Aortic smooth muscle cell (primary cell): ENCODE data around the gene PRKCA. TPM values are rescaled to one million over a fixed set of nuclear protein-coding genes. Genes with fewer than 3 reads are reported as not detected.

ENCODE experiments used
- total RNA-seq: library from RNA; depleted of rRNA; stranded (reverse); fragments of >200 nt; gene quantifications from 2 replicates; pipeline ENCODE4 v1.2.3, GENCODE V29; 2014

The PRKCA gene
- 16.1 and 22.4 TPM in 2 replicates for total RNA-seq

DNA sequence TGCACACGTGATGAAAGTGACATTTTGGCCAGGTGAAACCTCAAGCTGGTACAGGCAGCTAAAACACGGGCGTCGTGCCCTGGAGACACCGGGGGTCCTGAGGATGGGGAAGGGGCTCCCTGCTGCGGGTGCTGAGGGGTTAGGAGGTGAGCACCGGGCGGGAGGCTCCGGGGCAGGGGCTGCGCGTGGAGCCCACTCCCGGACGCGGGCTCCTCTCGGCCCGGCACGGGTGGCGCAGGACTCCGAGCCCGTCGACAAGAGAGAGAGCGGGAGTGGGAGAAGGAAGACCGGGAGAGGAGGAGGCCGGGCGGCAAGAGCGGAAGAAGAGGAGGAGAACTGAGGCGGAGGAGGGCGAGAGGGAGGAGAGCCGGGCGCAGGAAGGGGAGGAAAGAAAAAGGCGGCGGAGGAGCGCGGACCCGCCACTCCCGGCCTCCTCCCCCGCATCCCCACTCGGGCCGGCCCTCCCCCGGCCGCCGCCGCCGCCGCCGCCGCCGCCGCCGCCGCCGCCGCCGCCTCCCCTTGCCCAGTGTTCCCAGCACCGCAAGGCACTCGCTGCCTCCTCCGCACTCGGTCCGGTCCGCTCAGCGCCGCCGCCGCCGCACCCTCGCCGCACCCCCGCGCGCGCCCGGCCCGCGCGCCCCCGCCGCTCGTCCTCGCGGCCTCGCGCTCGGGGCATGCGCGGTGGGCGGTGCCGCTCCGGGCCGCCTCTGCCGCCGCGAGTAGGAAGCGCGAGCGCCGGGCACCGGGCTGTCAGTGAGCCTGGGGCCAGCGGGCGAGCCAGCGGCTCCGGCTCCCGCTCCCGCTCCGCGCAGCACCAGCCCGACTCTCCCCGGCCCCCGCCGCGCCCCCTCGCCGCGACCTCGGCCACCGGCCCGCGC is at the start of gene PRKCA:
Gene PRKCA (plus strand): TSS at position 750 of the 878 bp plus-strand sequence.

GRCh38 chr17:66834919-66835454 is 532.6 kb downstream of the PRKCA start, which contains the start of gene CACNG5:
TSS of gene CACNG5 (plus strand) at chr17:66835117. CDS start at chr17:66877333, 42,216 bp downstream.

Other genes starting within 250 kb of the PRKCA start
- 10.7 and 11.8 TPM in 2 replicates for gene CEP112, start 110.5 kb upstream of the PRKCA start, total RNA-seq
- not detected in 2 replicates for gene APOH, start 73.2 kb upstream of the PRKCA start, total RNA-seq